OCI-LY3 (cell line): Measurements from ENCODE around the gene CLPTM1L.

Source experiments
- H2AFZ ChIP-seq: fragments of 200-600, 300-600 bp; shearing (Covaris generic); 2 replicates; pipeline ENCODE4 v1.6.0; 2014; ENCODE audit warnings: antibody characterized with exemption, low read depth, low read length
- H3K27ac ChIP-seq: fragments of 200-600, 300-600 bp; sonication (generic); 2 replicates; pipeline ENCODE4 v1.5.1; 2014; ENCODE audit warnings: mild to moderate bottlenecking, low read length, moderate library complexity, mixed read lengths
- H3K27me3 ChIP-seq: fragments of 200-600, 300-600 bp; sonication (generic); 2 replicates; pipeline ENCODE4 v1.6.1; 2014; ENCODE audit warnings: low read depth, low read length, mixed read lengths
- H3K36me3 ChIP-seq: fragments of 200-600, 300-600 bp; sonication (generic); replicated peaks from 2 replicates; pipeline ENCODE3; 2014; ENCODE audit warnings: low read depth, low read length, mixed read lengths
- H3K4me1 ChIP-seq: fragments of 300-600, 200-600 bp; sonication (generic); 2 replicates; pipeline ENCODE4 v1.6.1; 2014; ENCODE audit warnings: low read length, mixed read lengths
- H3K4me2 ChIP-seq: fragments of 200-600, 300-600 bp; sonication (generic); 2 replicates; pipeline ENCODE4 v1.6.1; 2014; ENCODE audit warnings: low read length, mixed read lengths
- H3K4me3 ChIP-seq: fragments of 300-600, 200-600 bp; sonication (generic); 2 replicates; pipeline ENCODE4 v1.5.1; 2014; ENCODE audit warnings: antibody characterized with exemption, mild to moderate bottlenecking, low read length, moderate library complexity
- H3K79me2 ChIP-seq: fragments of 300-600, 200-600 bp; shearing (Covaris generic); 2 replicates; pipeline ENCODE4 v1.6.1; 2014; ENCODE audit warnings: mild to moderate bottlenecking, low read length, mixed read lengths
- H3K9ac ChIP-seq: fragments of 300-600, 200-600 bp; shearing (Covaris generic); 2 replicates; pipeline ENCODE4 v1.6.0; 2014; ENCODE audit warnings: mild to moderate bottlenecking, low read length, moderate library complexity
- H3K9me3 ChIP-seq: fragments of 200-600, 300-600 bp; shearing (Covaris generic); 2 replicates; pipeline ENCODE4 v1.6.1; 2014; ENCODE audit warnings: low read length, mixed read lengths; ENCODE audit not compliant: insufficient read depth
- H4K20me1 ChIP-seq: fragments of 200-600, 300-600 bp; sonication (generic); 2 replicates; pipeline ENCODE4 v1.6.1; 2016; ENCODE audit warnings: low read length, mixed read lengths; ENCODE audit not compliant: insufficient read depth
- EZH2phosphoT487 ChIP-seq: fragments of 200-600 bp; shearing (Covaris generic); IDR thresholded peaks from 2 replicates; pipeline ENCODE4 v1.6.1; 2018; ENCODE audit warnings: antibody characterized with exemption, mixed run types, low read depth
- TF ChIP-seq, protein P1 (sequence below): fragments of 200-600, 300-600 bp; sonication (generic); IDR thresholded peaks from 2 replicates; pipeline ENCODE4 v1.5.1; 2014; ENCODE audit warnings: antibody characterized with exemption, low read length, low read depth

CLPTM1L gene

DNA sequence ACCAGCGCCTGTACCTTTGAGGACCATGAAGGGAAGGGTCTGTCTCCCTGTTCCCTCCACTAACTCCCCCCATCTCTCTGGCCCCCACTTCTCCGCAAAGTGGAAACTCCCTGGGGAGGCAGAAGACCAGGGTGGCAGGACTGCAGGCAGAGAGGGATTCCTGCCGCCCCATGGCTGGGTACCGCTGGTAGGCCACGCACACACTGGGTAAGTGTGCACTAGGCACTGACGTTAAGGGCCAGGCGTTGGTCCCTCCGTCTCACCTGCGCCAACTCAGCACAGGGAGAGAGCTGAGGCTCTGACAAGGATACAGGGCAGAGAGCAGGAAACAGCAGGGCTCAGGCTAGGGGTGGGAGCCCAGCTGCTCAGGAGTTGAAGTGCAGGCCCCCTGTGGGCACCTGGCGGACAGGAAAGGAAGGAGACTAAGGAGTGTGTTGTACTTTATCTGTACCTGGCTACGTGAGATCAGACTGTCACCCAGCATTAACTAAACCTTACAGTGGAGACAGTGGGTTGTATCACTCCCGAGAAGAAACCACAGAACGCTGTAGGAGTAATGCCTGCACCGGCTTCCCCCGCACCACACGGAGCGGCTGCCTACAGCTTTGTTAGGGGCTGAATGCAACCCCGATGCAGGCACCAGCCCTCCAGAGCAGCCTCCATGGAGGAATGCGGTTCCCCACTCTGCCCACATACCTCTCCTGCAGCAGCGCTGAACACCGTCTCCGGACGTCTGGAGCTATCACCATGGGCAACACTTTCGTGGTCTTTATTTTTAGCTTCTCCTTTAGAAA, 34.2 kb upstream of the CLPTM1L start:
- Histone ChIP-seq H3K9me3 (no peaks in the 10 kb centered on the region), H3K9ac (no peak overlapping the region)

DNA sequence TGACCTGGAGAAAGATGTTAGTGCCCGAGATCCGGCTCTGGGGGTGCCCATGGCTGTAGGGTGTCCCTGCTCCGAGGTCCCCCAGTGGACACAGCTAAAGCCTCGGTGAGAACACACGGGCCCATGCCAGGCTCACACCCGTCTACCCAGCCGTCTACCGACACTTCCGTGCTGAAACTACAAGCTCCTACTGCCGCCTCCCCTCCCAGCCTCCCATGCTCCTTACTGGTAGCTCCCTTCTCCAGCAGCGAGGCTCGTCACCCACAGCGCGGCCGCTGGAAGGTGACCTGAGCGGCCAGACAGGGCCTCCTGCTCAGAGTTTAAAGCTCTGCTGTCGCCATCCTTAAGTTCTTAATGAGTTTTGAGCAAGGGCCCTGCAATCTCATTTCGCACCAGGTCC, 33.2 kb upstream of the CLPTM1L start:
- TF ChIP-seq EZH2phosphoT487 = no peak
- TF ChIP-seq, protein P1, sequence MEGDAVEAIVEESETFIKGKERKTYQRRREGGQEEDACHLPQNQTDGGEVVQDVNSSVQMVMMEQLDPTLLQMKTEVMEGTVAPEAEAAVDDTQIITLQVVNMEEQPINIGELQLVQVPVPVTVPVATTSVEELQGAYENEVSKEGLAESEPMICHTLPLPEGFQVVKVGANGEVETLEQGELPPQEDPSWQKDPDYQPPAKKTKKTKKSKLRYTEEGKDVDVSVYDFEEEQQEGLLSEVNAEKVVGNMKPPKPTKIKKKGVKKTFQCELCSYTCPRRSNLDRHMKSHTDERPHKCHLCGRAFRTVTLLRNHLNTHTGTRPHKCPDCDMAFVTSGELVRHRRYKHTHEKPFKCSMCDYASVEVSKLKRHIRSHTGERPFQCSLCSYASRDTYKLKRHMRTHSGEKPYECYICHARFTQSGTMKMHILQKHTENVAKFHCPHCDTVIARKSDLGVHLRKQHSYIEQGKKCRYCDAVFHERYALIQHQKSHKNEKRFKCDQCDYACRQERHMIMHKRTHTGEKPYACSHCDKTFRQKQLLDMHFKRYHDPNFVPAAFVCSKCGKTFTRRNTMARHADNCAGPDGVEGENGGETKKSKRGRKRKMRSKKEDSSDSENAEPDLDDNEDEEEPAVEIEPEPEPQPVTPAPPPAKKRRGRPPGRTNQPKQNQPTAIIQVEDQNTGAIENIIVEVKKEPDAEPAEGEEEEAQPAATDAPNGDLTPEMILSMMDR = no peak
- no peak overlapping the region for H3K9ac ChIP-seq
- no peaks in the 10 kb centered on the region for H4K20me1 ChIP-seq

More for the DNA sequence above, 34.2 kb upstream of the CLPTM1L start:
- Histone ChIP-seq H3K4me2 (no peak overlapping the region), H3K27ac (no peak overlapping the region), H3K4me1 (no peaks in the 10 kb centered on the region), H3K36me3 (no peaks in the 10 kb centered on the region), H3K27me3 (peaks cover 7% of the 10 kb centered on the region; the same call in 1 of the 2 replicates), H3K4me3 (no peak overlapping the region), H2AFZ (no peak overlapping the region), H3K79me2 (no peaks in the 10 kb centered on the region), H4K20me1 (no peaks in the 10 kb centered on the region)
- TF ChIP-seq, protein P1 = no peak
- no peak for TF ChIP-seq EZH2phosphoT487

DNA sequence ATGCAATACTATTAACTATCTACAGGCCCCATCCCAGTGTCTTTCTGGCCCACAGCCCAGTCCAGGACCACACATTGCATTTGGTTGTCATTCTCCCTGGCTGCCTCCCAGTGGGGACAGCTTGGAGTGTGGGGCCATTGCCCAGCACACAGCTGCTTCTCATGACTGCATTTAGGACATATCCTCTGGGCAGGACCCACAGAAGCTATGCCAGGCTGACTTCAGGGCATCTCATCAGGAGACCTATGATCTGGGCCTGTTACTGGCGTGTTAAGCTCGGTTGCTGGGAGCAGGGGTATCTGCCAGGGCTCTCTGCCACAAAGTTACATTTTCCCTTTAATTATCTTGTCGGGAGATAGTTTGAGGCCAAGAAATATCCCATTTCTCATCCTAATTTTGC, 32.1 kb upstream of the CLPTM1L start:
- Histone ChIP-seq H3K4me1 (peaks cover 4% of the 10 kb centered on the region), H3K9me3 (no peaks in the 10 kb centered on the region), H3K27me3 (peaks cover 7% of the 10 kb centered on the region; the same call in 1 of the 2 replicates), H2AFZ (no peak overlapping the region), H3K9ac (no peak overlapping the region), H3K36me3 (no peaks in the 10 kb centered on the region), H3K27ac (no peak overlapping the region), H3K79me2 (no peaks in the 10 kb centered on the region), H3K4me2 (no peak overlapping the region), H3K4me3 (no peak overlapping the region), H4K20me1 (no peaks in the 10 kb centered on the region)
- TF ChIP-seq, protein P1 = no peak
- TF ChIP-seq EZH2phosphoT487 = no peak

More for the DNA sequence above, 33.2 kb upstream of the CLPTM1L start:
- Histone ChIP-seq H3K9me3 (no peaks in the 10 kb centered on the region), H3K4me3 (no peak overlapping the region), H2AFZ (no peak overlapping the region), H3K4me2 (no peak overlapping the region), H3K27me3 (peaks cover 7% of the 10 kb centered on the region; the same call in 1 of the 2 replicates), H3K79me2 (no peaks in the 10 kb centered on the region), H3K4me1 (no peaks in the 10 kb centered on the region), H3K27ac (no peak overlapping the region), H3K36me3 (no peaks in the 10 kb centered on the region)

DNA sequence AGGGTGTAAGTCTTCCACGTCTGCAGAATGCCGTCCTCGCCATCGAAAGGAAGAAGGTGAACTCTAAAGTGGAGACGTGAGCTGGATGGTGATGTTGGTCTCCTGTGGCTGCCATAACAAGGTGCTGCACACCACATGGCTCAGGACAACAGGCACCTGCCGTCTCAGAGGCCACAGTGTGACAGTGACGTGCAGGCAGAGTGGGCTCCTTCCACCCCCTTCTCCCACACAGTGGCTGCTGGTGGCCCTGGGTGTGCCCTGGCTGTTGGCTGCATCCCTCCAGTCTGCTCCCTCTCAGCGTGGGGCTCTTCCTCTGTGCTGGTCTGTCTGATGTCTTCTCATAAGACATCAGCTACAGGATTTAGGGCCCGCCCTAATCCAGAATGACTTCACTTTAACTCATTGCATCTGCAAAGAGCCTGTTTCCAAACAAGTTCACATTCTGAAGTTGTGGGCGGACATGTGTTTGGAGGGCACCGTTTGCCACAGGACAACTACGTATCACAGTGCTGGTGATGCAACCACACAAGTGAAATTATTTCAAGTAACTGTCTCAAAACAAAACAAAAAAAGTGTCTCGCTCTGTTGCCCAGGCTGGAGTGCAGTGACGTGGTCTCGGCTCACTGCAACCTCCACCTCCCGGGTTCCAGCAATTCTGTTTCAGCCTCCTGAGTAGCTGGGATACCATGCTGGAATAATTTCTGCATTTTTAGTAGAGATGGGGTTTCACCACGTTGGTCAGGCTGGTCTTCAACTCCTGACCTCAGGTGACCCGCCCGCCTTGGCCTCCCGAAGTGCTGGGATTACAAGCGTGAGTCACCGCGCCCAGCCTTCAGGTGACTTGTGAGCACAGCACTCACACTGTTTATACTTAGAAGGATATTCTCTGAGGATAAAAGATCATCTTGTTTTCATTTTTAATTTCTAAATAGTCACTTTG, 31.2 kb upstream of the CLPTM1L start:
- Histone ChIP-seq H3K36me3 (no peaks in the 10 kb centered on the region), H3K4me3 (no peak overlapping the region), H3K9me3 (no peaks in the 10 kb centered on the region), H3K27me3 (peaks cover 7% of the 10 kb centered on the region; the same call in 1 of the 2 replicates), H3K79me2 (no peaks in the 10 kb centered on the region), H3K27ac (no peak overlapping the region), H4K20me1 (no peaks in the 10 kb centered on the region), H2AFZ (no peak overlapping the region), H3K4me2 (no peak overlapping the region), H3K4me1 (peaks cover 12% of the 10 kb centered on the region), H3K9ac (no peak overlapping the region)
- TF ChIP-seq, protein P1 = no peak
- TF ChIP-seq EZH2phosphoT487 = no peak
